ENCODE data around the gene RAPGEF4.

RAPGEF4 gene

DNA sequence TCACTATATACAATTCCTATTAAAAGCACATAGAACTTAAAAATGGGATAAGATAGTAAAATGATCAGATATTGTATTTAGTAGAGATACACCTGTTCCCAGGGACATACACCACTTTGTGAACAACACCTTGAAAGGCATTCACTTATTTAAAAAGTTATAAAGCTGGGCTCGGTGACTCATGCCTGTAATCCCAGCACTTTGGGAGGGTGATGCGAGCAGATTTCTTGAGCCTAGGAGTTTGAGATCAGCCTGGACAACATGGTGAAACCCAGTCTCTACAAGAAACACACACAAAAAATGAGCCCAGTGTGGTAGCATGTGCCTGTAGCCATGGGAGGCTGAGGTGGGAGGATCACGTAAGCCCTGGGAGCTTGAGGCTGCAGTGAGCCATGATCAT, 90.9 kb downstream of the RAPGEF4 start:
- no peak for DNase-seq (ENCODE audit: low read depth)

DNA sequence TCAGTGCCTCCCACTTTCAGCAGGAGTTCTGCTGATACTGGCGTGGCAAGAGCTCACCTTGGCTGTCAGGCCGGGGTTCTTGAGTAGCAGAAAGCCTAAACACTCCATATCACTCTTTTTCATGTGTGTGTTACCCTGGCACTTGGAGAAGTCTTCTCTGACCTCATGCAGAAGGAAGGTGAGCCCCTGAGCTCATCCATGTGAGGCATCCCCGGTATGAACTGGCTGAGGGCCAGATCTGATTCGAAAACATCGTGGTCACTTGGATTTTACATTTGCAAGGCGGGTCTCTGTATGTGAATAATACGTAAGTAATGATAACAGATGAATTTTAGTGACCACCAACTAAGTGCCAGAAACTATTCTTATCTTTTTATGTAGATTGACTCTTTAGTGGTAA, 93.6 kb downstream of the RAPGEF4 start:
- DNase-seq (ENCODE audit: low read depth) = no peak

DNA sequence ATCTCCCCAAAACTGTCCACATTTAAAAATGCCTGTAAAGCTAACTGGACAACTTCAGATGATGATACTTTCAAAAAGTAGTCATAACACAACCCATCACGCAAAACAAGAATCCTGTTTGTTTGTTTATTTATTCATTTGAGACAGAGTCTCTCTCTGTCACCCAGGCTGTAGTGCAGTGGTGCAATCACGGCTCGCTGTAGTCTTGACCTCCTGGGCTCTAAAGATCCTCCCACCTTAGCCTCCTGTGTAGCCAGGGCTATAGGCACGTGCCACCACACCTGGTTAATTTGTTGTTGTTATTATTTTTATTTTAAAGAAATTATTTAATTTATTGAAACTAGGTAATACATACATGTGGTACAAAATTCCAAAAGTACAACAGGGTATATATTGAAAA, 94.8 kb downstream of the RAPGEF4 start:
- no peak for DNase-seq (ENCODE audit: low read depth)

DNA sequence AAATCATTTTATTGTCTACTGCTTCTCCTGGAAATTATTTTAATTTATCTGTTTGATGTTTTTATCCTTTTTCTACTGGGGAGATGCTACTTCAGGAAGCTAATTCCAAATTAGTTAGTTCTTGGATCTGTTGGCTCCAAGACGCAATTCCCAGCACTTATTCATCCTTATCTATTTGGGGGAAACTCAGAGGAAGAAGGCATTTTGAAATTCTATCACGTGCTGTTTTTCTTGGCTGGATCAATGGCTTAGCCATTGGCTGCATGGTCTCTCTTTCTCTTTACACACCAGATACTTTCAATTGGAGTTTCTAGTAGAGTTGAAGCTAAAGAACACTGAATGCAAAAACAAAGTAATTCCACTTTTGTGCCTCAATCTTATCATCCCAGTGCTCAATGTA, 98.3 kb downstream of the RAPGEF4 start:
- DNase-seq (ENCODE audit: low read depth) = no peak

DNA sequence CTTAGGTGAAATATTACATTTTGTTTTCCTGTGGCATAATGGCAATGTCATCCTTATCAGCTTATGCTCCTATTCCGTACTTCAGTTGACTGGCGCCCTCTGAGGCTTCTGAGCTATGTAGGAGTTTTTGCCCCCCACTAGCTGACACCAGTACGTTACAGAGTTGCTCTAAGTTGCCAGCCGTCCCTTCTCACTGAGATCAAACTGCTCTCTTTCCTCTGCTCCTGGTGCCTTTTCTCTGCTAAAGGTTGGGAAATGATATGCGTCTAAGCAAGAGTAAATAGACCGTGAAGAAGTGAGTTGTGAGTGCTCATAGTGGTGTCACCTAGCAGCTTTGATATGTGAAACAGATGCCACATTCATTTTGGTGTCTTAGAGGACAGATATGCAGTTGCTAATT, 99.2 kb downstream of the RAPGEF4 start:
- DNase-seq (ENCODE audit: low read depth) = no peak

DNA sequence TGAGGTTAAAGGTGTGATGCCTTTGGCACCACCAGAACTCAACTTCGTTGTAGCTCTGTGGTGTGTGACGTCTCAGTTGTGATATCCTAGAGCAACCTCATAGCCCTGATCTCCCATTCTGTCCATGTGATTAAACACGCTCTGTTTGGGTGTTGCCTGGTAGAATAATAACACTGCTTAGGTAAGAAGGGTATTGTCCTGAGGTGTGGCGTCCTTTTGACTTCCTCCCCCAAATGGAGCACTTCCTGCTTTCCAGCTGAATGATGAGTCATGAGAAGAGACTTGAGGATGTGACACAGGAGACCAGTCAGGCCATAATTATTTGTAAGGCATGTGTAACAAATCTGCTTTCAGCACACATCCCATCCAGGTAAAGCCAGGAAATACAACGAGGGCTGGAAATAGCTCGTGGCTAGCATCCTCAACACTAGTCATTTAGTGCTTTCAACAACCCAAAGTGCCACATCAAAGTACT, 100.7 kb downstream of the RAPGEF4 start:
- DNase-seq (ENCODE audit: low read depth) = no peak

DNA sequence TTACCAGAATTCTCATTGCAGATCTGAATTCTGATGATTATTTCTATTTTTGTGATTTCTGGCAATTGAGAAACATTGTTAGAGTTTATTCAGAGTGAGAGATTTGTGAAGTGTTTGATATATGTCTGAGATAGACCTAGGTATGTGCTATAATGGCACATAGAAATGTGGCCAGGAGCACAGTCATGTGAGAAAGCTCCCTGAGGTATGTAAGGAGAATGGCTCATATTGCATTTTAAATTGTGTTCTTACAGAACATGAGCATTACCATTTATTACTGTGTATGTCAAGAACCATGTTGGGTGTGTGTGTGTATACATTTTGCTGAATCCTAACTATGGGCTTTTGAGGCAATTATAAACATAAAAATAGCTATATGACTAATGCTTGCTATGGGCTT, 101.2 kb downstream of the RAPGEF4 start:
- DNase-seq (ENCODE audit: low read depth) = no peak

DNA sequence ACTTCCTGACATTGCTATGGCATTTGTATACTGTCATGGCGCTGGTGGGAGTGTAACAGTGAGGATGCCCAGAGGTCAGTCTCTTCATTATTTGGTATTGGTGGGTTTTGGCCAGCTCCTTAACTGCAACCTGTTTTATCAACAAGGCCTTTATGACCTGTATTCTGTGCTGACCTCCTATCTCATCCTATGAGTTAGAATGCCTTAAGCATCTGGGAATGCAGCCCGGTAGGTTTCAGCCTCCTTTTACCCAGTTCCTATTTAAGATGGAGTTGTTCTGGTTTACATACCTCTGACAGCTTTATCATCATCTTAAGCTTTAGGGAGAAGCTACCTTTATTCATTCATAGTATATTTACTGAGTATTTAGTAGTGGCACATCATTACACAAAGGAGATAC, 103.8 kb downstream of the RAPGEF4 start:
- no peak for DNase-seq (ENCODE audit: low read depth)

DNA sequence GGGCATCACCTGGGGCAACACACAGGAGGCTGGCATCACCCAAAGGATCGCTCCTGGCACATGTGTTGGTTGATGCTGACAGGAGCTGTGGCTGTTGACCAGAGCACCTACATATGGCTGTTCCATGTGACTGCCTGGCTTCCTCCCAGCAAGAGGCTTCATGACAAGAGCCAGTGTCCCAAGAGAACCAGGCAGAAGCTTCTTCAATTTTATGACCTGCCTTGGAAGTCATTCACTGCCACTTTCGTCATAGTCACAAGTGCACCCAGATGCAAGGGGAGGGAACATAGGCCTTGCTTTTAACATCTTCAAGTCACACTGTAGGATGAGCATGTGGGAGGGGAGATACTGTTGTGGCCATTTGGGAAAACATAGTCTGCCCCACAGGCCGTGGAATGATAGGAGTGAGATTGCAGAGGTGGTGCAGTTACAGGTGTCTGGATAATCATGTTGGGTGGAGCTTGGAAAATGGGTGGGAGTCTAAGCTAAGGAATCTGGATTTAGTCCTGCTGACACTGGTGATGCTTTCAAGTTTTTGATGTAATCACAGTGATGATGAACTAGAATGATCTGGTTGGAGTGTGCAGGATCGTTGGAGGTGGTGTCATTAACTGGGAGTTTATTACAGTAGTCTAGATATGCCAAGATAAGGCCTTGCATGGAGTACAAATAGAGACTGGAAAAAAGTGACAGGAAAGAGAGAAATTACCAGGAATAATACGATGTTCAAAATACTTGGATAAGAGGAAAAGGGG, 107.0 kb downstream of the RAPGEF4 start:
- no peak for DNase-seq (ENCODE audit: low read depth)

DNA sequence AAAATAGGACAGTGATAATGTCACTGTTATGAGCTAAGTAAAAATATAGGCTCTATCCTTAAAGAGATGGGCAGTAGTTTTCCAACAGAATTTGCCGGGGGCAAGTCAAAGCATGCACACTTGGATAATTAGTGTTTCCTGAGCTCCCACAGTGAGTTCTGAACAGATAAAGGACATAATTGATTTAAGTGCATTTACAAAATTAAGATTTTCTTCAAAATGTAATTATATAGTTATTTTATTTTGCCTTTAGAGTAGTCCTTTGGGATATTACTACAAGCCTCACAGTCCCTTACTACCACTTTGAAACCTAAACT, 107.6 kb downstream of the RAPGEF4 start:
- no peak for DNase-seq (ENCODE audit: low read depth)

DNA sequence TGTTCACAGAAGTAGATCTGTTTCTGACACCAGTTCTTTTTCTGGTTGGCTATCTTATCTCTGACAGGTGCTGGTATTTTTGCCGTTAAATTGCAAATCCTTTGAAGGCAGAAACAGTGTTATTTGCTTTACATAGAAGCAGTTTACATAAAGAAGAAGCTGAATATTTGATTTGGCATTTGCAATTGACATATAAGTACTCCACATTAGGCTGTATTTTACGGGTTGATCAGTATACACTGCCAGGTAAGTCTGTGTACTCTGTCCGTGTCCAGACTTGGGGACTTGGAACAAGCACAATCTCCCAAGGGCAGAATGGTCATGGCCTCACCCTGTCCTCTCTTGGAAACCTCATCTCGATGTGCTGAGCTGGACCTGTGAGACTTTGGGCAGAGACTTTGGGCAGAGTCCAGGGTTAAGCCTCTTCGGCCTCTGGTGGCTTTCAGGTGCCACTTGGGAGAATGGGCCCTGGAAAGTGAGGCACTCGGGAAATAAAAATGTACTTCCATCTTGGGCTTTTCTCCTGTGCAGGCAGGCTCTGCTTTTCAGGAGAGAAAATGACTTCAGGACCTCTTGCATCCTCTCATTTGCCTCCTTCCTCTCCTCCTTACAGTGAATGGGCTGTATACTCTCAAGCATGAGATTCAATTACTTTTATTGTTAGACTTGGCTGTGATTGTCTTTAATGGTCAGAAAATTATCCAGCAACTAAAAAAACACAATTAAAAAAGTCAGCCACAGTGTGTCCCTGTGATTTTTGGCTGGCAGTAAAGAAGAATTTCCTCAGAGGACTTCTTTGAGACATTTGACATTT, 108.5 kb downstream of the RAPGEF4 start:
- no peak for DNase-seq (ENCODE audit: low read depth)

DNA sequence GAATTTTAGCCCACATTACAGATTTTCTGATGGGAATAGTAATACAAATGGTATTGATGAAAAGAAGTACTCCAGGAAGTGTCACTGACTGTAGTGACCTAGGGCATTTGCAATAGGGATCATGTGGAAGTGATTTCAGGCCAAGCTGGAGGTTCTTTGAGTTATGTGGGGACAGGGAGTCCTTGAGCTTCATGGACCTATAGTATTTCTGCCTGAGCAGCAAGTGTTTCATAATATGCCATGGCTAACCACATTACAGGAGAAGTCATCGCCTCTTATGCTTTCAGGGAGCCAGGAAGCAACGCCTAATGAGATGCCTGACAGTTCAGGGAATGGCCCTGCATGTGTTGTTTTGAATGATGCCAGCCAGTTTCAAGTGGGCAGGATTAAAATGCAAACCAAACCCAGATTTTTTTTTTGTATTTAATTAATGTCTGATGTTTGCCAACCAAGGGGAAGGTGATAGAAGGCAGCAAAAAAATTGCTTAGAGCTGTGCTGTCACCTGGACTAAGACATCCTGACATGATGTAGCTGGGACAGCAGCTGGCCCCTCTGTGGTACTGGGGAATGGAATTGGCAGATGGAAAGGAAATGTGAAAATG, 109.5 kb downstream of the RAPGEF4 start:
- DNase-seq (ENCODE audit: low read depth) = no peak

DNA sequence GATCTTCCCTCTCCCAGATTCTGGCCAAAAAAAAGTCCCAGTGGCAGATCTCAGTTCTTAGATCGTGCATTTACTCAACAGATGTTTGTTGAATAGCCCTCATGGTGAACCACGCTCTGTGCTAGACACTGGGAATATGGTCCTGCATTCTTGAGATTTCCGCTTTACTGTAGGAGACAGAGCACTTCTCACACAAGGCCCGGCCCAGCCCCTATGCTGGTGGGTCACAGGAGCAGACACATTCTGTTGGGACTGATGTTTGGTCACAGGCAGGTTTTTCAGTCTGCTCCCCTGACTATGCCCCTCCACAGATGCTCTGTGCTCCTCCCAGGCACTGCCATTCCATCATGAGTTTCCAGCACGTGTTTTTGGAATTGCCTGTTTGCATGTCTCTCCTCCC, 110.9 kb downstream of the RAPGEF4 start:
- DNase-seq (ENCODE audit: low read depth) = no peak

DNA sequence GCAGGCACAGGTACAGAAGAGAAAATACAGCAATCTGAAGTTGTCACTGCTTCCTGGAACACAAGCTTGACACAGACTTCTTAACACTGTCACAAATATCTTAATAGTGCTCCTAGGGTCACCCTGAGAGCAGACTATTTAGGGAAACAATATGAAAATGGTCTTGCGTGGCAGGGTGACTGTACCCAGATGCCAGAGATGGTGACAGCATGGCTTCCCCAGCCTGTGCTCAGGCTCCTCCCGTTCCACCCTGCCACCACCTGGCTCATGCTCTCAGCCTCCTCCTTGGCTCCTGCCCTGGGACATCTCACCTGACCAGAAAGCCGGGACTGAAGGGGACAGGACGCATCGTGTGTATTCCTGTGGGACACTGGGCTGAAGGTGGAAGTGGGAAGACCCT, 111.5 kb downstream of the RAPGEF4 start:
- DNase-seq (ENCODE audit: low read depth) = no peak

DNA sequence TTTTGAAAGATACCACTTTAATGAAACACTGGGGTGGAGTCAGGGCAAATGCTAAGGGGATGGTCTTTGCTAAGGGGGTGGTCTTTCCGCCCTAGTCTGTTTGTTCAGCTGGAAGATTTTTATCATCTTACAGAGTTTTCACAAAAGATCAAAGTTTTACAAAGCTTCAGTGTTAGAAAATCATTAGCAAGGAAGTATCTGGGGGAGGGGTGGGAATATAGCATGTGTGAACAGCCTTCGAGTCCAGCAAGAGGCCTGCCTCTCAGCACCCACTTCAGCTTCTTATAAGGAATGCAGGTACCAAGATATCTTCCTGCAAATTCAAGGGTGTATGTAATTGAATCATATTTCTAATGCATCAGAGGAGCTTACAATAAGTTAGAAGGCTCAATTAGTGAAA, 112.9 kb downstream of the RAPGEF4 start:
- DNase-seq (ENCODE audit: low read depth) = no peak

DNA sequence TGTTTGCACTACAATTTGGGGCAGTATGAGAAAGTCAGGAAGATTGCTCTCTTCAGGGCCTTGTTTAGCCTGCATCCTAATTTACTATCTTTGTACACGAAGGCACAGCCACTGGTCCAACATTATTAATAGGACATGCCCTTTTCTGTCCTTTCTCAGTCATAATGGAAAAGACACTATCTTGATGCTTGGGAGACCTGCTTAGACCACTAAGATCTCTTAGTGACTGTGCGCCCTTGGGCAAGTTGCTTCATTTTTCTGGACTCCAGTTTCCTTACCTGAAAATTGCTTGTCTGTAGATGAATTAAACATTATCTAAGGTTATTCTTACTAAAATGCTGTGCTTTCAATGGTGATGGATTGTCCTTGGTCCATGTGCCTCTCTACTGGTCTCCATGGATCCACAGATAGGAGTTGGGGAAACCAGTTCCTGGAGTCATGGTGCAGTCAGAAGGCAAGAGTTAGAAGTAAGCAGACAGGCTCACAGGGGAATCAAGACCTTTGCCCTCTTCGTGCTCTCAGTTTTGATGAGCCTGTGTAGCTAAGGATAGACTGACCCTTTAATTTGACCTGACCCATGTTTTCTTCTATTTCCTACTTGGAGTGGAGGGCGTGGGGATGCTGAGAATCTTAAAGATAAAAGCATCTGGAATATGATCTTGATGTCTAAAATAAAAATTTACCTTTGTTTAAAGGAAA, 114.0 kb downstream of the RAPGEF4 start:
- no peak for DNase-seq (ENCODE audit: low read depth)

DNA sequence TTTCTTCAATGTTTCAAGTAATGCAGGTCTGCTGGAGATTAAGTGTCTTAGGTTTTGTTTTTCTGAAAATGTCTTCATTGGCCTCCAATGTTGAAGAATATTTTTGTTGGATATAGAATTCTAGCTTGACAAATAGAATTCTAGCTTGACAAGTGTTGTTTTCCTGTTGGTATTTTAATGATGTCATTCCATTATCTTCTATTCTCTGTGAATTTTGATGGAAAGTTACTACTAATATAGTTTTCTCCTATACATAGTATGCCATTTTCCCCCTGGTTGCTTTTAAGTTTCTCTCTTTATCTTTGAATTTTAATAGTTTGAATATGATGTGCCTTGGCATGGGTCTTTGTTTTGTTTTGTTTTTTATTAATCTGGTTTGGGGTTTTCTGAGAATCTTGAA, 119.9 kb downstream of the RAPGEF4 start:
- no peak for DNase-seq (ENCODE audit: low read depth)

DNA sequence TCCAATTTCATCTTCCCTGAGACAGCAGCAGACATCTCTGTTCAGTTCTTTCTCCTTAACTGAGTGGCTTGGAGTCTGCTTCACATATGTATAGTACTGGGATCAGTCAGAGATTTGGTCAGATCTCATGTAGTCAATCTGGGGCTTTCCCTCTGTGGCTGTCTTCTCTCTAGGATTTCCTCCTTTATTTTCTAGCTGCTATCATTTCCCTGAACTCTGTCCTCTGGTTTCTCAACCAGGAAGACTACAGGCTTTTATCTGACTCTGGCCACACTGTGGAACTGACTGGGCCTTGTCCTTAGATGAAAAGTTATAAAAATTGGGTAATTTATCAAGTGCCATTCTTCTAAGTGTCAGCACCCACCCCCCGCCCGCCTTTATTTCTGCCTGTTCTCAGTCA, 121.0 kb downstream of the RAPGEF4 start:
- no peak for DNase-seq (ENCODE audit: low read depth)

DNA sequence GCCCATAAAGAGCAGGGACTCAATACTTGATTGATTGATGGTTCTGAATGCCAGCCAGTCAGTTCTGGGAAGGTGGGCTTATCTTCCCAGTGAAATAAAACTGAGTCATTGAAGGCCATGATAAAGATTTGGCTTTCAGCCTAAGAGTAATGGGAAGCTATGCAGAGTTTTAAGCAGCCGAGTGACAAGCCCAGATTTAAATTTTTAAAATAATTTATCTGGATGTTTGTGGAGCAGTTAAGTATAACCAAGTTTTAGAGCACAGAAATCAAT, 122.8 kb downstream of the RAPGEF4 start:
- DNase-seq (ENCODE audit: low read depth) = no peak

DNA sequence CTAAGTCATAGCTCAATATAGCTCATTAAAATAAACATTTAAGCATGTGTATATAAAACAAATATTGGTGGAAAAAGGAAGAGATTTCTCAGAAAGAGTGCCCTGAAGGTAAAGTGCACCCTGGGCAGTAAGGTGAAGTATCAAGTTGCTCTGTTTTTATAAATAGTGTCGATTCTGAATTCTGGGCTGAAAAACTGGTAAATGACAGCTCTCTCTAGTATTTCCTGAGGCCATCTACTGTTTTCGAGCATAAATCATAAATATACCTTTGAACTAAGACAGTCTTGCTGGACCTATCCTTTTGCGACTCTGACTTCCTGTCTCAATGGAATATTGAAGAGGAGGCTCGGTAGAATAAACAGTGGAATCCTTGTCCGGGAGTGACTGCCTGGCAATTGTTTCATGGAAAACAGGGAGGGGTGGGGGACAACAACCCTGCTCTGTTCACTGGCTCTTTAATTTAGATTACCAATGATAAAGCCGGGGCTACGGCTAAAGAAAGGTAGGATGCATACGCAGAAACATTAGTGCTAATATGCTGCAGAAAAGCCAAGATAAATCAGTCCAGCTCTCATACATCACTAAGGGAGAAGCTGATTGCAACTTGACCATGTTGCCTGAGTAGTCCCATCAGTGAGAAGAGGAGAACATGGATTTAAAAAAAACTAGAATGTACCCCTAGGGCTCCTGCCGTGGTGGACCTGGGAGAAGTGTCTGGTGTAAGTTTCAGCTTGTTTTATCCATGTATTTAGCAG, 124.1 kb downstream of the RAPGEF4 start:
- DNase-seq (ENCODE audit: low read depth) = no peak

DNA sequence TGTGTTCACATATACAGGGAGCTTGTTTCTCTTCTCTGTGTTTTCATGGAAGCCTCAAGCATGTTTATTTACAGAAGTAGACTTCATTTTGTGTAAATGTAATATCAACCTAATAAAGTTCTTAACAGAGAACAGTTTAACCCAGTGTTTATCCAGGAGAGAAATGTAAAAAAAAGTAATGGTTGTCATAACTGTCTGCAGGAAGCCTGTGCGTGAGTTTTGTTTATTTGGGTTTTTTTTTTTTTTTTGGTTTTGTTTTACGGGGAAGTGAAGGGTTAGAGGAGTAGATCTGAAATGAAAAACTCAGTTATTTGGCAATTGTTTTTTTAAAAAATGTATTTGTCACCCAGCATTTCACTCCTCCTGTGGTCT, 124.7 kb downstream of the RAPGEF4 start:
- no peak for DNase-seq (ENCODE audit: low read depth)

DNA sequence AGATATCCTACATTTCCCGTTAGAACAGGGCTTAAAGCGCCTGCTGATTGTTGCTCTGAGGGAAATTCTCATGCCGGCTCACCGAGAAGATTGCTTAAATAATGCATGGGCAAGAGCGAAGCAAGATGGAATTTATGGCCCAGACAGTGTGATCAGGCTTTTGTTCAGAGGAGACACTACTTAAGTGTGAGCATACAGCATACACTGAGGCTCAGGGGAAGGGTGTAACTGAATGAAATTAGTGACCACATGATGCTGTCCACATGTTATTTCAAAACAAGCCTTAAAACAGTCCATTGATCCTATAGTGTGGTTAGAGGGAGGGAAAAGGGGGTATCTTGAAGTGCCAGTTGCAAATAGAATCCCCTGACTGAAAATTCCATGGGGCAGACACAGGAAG, 125.5 kb downstream of the RAPGEF4 start:
- DNase-seq (ENCODE audit: low read depth) = no peak

Measured in activated T-helper 9 cell treated with anti-CD3 and anti-CD28 coated beads, Interleukin-2, amount 50 U/mL, for 16 hours (primary cell).